Measurements from ENCODE around the gene TMPRSS2.
A peak's percentile ranks its signal among the peaks of the same experiment; 100 is the strongest.

TMPRSS2 gene

GRCh38 chr21:41419921-41420862 lies 87.8 kb downstream of the TMPRSS2 start (continued):
- TF ChIP-seq ZNF169 (tag by site-specific recombination; IDR thresholded peaks at IDR 0.05) (no peak), MYNN (tag by site-specific recombination; IDR thresholded peaks at IDR 0.05; ENCODE audit: borderline replicate concordance) (no peak), ZNF148 (tag by site-specific recombination; IDR thresholded peaks at IDR 0.05; ENCODE audit: borderline replicate concordance) (no peak), TCF7L2 (IDR thresholded peaks at IDR 0.05; ENCODE audit: borderline replicate concordance, low read depth, low read length) (no peak), ZFP3 (tag by site-specific recombination; IDR thresholded peaks at IDR 0.05; ENCODE audit: low read depth) (no peak), ZNF529 (tag by site-specific recombination; IDR thresholded peaks at IDR 0.05; ENCODE audit: insufficient replicate concordance) (no peak), ZNF530 (tag by site-specific recombination; IDR thresholded peaks at IDR 0.05; ENCODE audit: low read depth) (no peak), ZNF26 (tag by site-specific recombination; IDR thresholded peaks at IDR 0.05) (no peak), PATZ1 (tag by site-specific recombination; IDR thresholded peaks at IDR 0.05) (peak; percentile 84), ZNF398 (tag by site-specific recombination; IDR thresholded peaks at IDR 0.05) (peak; percentile 41; the same call in 1 of the 2 replicates), ZNF202 (tag by site-specific recombination; IDR thresholded peaks at IDR 0.05; ENCODE audit: borderline replicate concordance) (no peak), ZNF157 (tag by site-specific recombination; IDR thresholded peaks at IDR 0.05) (no peak), ZNF660 (tag by site-specific recombination; IDR thresholded peaks at IDR 0.05) (no peak), ZNF37A (tag by site-specific recombination; IDR thresholded peaks at IDR 0.05) (no peak), ZBTB6 (tag by site-specific recombination; IDR thresholded peaks at IDR 0.05) (no peak), ZNF600 (tag by site-specific recombination; IDR thresholded peaks at IDR 0.05) (no peak), ZSCAN16 (tag by site-specific recombination; IDR thresholded peaks at IDR 0.05) (no peak), MEIS1 (CRISPR knock-in tag; IDR thresholded peaks at IDR 0.05; ENCODE audit: borderline replicate concordance) (no peak), KLF7 (tag by site-specific recombination; IDR thresholded peaks at IDR 0.05; ENCODE audit: borderline replicate concordance) (no peak), KLF8 (tag by site-specific recombination; IDR thresholded peaks at IDR 0.05) (0 out of 2 replicates have a peak, but pooled peaks have one; percentile 27), TRIM28 (IDR thresholded peaks at IDR 0.05; ENCODE audit: borderline replicate concordance, low read length) (no peak), ZNF449 (tag by site-specific recombination; IDR thresholded peaks at IDR 0.05) (no peak), ZBTB20 (tag by site-specific recombination; IDR thresholded peaks at IDR 0.05) (peak; percentile 77; the same call in 1 of the 2 replicates), ZNF341 (tag by site-specific recombination; IDR thresholded peaks at IDR 0.05; ENCODE audit: low read depth) (peak; percentile 99), ZSCAN4 (tag by site-specific recombination; IDR thresholded peaks at IDR 0.05) (no peak)

Measured in HEK293 (cell line).